HepG2 (cell line): ENCODE measurements around the gene EDEM3. TPM values are rescaled to one million over a fixed set of nuclear protein-coding genes. Genes with fewer than 3 reads are reported as not detected.

ENCODE experiments used
- ATAC-seq: fragments of 200-7000 bp; cut with Tn5 transposase; 3 replicates; pipeline ENCODE4 v1.9.1; 2020; ENCODE audit warnings: mild to moderate bottlenecking, moderate library complexity
- BruUV-seq: library from RNA; stranded (reverse); fragments of 400-500 nt; replicated peaks from 2 replicates; lab custom pipeline; 2021; lab: Mats Ljungman, UMichigan
- CTCF ChIA-PET: fragments of 300-600 bp; formaldehyde crosslinking; extraction: SDS; loops from one replicate; lab custom pipeline; 2021; ENCODE audit warnings: low total read pairs, inconsistent platforms, low intra/inter-chr PET ratio; lab: Yijun Ruan, JAX
- POLR2A ChIA-PET: fragments of 350-600 bp; sonication (Branson Sonifier 250); formaldehyde crosslinking; loops from one replicate; lab custom pipeline; 2020; ENCODE audit warnings: antibody characterized with exemption, inconsistent platforms; lab: Yijun Ruan, JAX
- DNase-seq: peaks from one replicate; pipeline ENCODE4 v3.0.0-alpha.2; 2015; ENCODE audit warnings: low spot score
- FAIRE-seq: peaks from 3 replicates; lab custom pipeline; 2011; peaks lifted over from hg19 to GRCh38; lab: Jason Lieb, UNC
- H2AFZ ChIP-seq: one replicate; pipeline ENCODE4 v1.6.1; 2011; ENCODE audit warnings: low read length, inconsistent platforms
- H3K27ac ChIP-seq: fragments of 300-600 bp; 3 replicates; pipeline ENCODE4 v1.8.0; 2011; ENCODE audit warnings: mixed run types, mild to moderate bottlenecking, mixed read lengths, low read length, inconsistent platforms; ENCODE audit not compliant: insufficient read depth; ENCODE audit errors: extremely low read length
- H3K27me3 ChIP-seq, 2 experiments: fragments of 200-600 bp in 1 of 2; 2 replicates in 1 of 2; 3 replicates in 1 of 2; pipeline versions ENCODE4 v1.6.0 to v1.8.0; 2011; ENCODE audit warnings: low read length in 2 of 2, mild to moderate bottlenecking in 2 of 2, moderate library complexity in 2 of 2, inconsistent platforms in 1 of 2; ENCODE audit not compliant: insufficient read depth in 2 of 2, control insufficient read depth in 1 of 2
- H3K36me3 ChIP-seq, 2 experiments: fragments of 200-600 bp in 1 of 2; replicated peaks in 1 of 2; 2 replicates in 1 of 2; 3 replicates in 1 of 2; pipeline versions ENCODE4 v1.5.1 to v1.8.0; 2011; ENCODE audit warnings: low read length in 2 of 2, inconsistent platforms in 1 of 2; ENCODE audit not compliant: insufficient read depth in 2 of 2, control insufficient read depth in 1 of 2
- H3K4me1 ChIP-seq: 2 replicates; pipeline ENCODE4 v1.5.1; 2012; ENCODE audit warnings: low read length, inconsistent platforms; ENCODE audit not compliant: insufficient read depth
- H3K4me2 ChIP-seq: 2 replicates; pipeline ENCODE4 v1.6.0; 2011; ENCODE audit warnings: low read depth, low read length, inconsistent platforms
- H3K4me3 ChIP-seq, 3 experiments: fragments of 200-600 bp in 1 of 3; sonication (generic), shearing (Covaris generic) in 1 of 3; replicated peaks in 1 of 3; 2 replicates each; pipeline ENCODE4 v1.5.1; 2011 to 2016; ENCODE audit warnings: low read length in 3 of 3, inconsistent platforms in 2 of 3, low read depth in 2 of 3, mild to moderate bottlenecking in 2 of 3, control low read depth in 1 of 3, mixed read lengths in 1 of 3; ENCODE audit not compliant: insufficient read depth in 1 of 3
- H3K79me2 ChIP-seq: one replicate; pipeline ENCODE4 v1.6.1; 2011; ENCODE audit warnings: low read length, inconsistent platforms; ENCODE audit not compliant: insufficient read depth
- H3K9ac ChIP-seq: 2 replicates; pipeline ENCODE4 v1.6.0; 2011; ENCODE audit warnings: mild to moderate bottlenecking, low read depth, low read length, inconsistent platforms; ENCODE audit not compliant: insufficient read depth
- H3K9me3 ChIP-seq: 2 replicates; pipeline ENCODE4 v1.5.1; 2012; ENCODE audit warnings: mild to moderate bottlenecking, low read length
- H4K20me1 ChIP-seq: 2 replicates; pipeline ENCODE4 v1.6.0; 2011; ENCODE audit warnings: inconsistent platforms, mild to moderate bottlenecking, low read length, moderate library complexity; ENCODE audit not compliant: insufficient read depth
- ATF7 ChIP-seq, 2 experiments: fragments of 450-650 bp in 1 of 2; sonication (generic) in 1 of 2; formaldehyde crosslinking in 1 of 2; IDR thresholded peaks; 2 replicates each; pipeline versions ENCODE4 v1.4.0 to v1.6.1; 2016 to 2020; ENCODE audit warnings: antibody characterized with exemption in 1 of 2, mild to moderate bottlenecking in 1 of 2, missing genetic modification reagents in 1 of 2
- ZXDC ChIP-seq: sonication (generic); formaldehyde crosslinking; IDR thresholded peaks from 2 replicates; pipeline ENCODE4 v1.5.0; 2020; ENCODE audit warnings: mild to moderate bottlenecking, missing genetic modification reagents
- ZZZ3 ChIP-seq: sonication (generic); formaldehyde crosslinking; IDR thresholded peaks from 2 replicates; pipeline ENCODE4 v1.4.0; 2020; ENCODE audit warnings: missing genetic modification reagents, mild to moderate bottlenecking, borderline replicate concordance
- WGBS: methylation state at CpG from one replicate; pipeline ENCODE4 v1.1.6; 2017; ENCODE audit warnings: low lambda C conversion rate; 5-methylcytosine and 5-hydroxymethylcytosine counted together
- in situ Hi-C: cut with HindIII; loops from 2 replicates; pipeline ENCODE4 v1.10.0; 2017; ENCODE audit warnings: low pct_unique_long_range_greater_than_20kb; ENCODE audit not compliant: extremely low pct_ligation_motif_present
- intact Hi-C: fragments of 100-400 bp; cut with micrococcal nuclease; formaldehyde crosslinking; loops from one replicate; pipeline ENCODE4 v1.10.0; 2022; ENCODE audit not compliant: unreplicated experiment
- polyA plus RNA-seq, 8 experiments: library from polyadenylated mRNA; depleted of rRNA in 3 of 8; stranded (reverse) in 7 of 8; unstranded in 1 of 8; fragments of >200 nt; fragmentation: Illumina TruSeq in 4 of 8; extraction: Trizol in 4 of 8; gene quantifications; 2 replicates each; pipeline versions ENCODE4 v1.2.1 to v1.2.3, GENCODE V29; 2011 to 2016; ENCODE audit warnings: low read depth in 4 of 8, missing spikeins in 1 of 8, mixed read lengths in 1 of 8; ENCODE audit not compliant: insufficient read depth in 1 of 8
- total RNA-seq, 5 experiments: library from RNA; depleted of rRNA; stranded (reverse); fragments of >200 nt; fragmentation: Illumina TruSeq; extraction: Trizol; gene quantifications; 2 replicates each; pipeline ENCODE4 v1.2.3, GENCODE V29; 2016; ENCODE audit warnings: low read depth in 1 of 5

The EDEM3 gene
- total and polyA plus RNA-seq, 2 of the 13 experiments (the other 11 are each of a cell fraction or from before 2014, with no cell fraction given) = 13.1 to 18.2 TPM

- BruUV-seq = no TSS peak
- Histone ChIP-seq H3K4me3 (no peak overlapping the region), H2AFZ (no peak overlapping the region), H3K79me2 (no peaks in the 10 kb centered on the region), H3K27ac (no peak overlapping the region), H4K20me1 (no peaks in the 10 kb centered on the region)
- WGBS = 0% methylated on average over 2 of the region's 2 CpGs
- intact Hi-C loops = no loop called here
- CTCF ChIA-PET = no interaction called here
- no peak for ATAC-seq
- no peak for DNase-seq
- no peak for TF ChIP-seq ZZZ3 (CRISPR knock-in tag)
- TF ChIP-seq, all 625 proteins: peak for 0
- Histone ChIP-seq H3K36me3 (no peaks in the 10 kb centered on the region), H3K4me2 (no peak overlapping the region), H3K9me3 (no peaks in the 10 kb centered on the region), H3K27me3 (no peaks in the 10 kb centered on the region; a peak in 2 of 5 replicates), H3K4me1 (0 out of 2 replicates have a peak, but pooled peaks cover 6% of the 10 kb centered on the region), H3K9ac (no peak overlapping the region)
- POLR2A ChIA-PET = no interaction called here
- no peak for FAIRE-seq
- in situ Hi-C loops = no loop called here
Measured at GRCh38 chr1:184775885-184776284, 21.2 kb upstream of the EDEM3 start.

- no peak overlapping the region for H3K4me2 ChIP-seq
- 0 out of 2 replicates have a peak, but pooled peaks cover 6% of the 10 kb centered on the region for H3K4me1 ChIP-seq
- in situ Hi-C loops = no loop called here
- no peak for ATAC-seq
- no peaks in the 10 kb centered on the region for H3K36me3 ChIP-seq
- no peaks in the 10 kb centered on the region for H4K20me1 ChIP-seq
- H3K79me2 ChIP-seq = no peaks in the 10 kb centered on the region
- H3K27ac ChIP-seq = no peak overlapping the region
- H3K9ac ChIP-seq = no peak overlapping the region
- H3K27me3 ChIP-seq = no peaks in the 10 kb centered on the region; a peak in 2 of 5 replicates
- intact Hi-C loops = no loop called here
- no peak overlapping the region for H2AFZ ChIP-seq
- TF ChIP-seq ZXDC (CRISPR knock-in tag) (no peak), ATF7 (IDR thresholded peaks at IDR 0.05) (0 out of 2 replicates have a peak, but pooled peaks have one; percentile 10), ATF7 (CRISPR knock-in tag; IDR thresholded peaks at IDR 0.05) (no peak)
- TF ChIP-seq, all 625 proteins: peak for 1
- no TSS peak for BruUV-seq
- Histone ChIP-seq H3K9me3 (no peaks in the 10 kb centered on the region), H3K4me3 (no peak overlapping the region)
- FAIRE-seq = no peak
- no peak for DNase-seq
- ChIA-PET POLR2A (no interaction called here), CTCF (no interaction called here)
Measured at GRCh38 chr1:184775329-184775728, 20.7 kb upstream of the EDEM3 start.
